ENCODE data around the gene DDTL. TPM values are rescaled to one million over a fixed set of nuclear protein-coding genes. Genes with fewer than 3 reads are reported as not detected.

DDTL gene
- polyA plus RNA-seq, 3 donors = 0.25 to 0.41 TPM; not detected in 1

DNA sequence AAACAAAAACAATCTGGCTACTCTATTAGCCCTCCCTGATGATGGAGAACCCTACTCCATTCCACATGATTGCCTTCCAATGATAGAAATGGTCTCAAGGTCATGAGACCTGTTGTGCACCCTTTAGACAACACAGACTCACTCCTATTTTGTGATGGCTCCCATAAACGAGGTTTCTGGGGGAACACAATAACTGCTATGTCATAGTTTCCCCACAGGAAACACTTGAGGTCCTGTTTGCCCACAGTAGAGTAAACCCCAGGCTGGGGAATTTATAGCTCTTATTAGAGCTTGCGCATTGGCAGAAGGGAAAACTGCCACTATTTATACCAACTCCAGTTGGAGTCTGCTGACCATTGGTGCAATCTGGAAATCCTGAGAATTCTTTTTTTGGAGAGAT lies 43.8 kb upstream of the DDTL start:
- Mint-ChIP-seq H3K27ac (no peak overlapping the region), H3K4me1 (peaks cover 8% of the 10 kb centered on the region), H3K4me3 (no peak overlapping the region), H3K27me3 (ENCODE audit: low read depth in 3 of 3) (peaks cover 2 to 24% (median 19%) of the 10 kb centered on the region in 3 donors), H3K36me3 (peaks cover 61 to 68% of the 10 kb centered on the region in 2 donors), H3K9me3 (peaks cover 14 to 35% (median 30%) of the 10 kb centered on the region in 7 donors)
- H3K27me3 ChIP-seq (ENCODE audit: control insufficient read depth in 2 of 2, insufficient read depth in 2 of 2, low read length in 2 of 2) = no peaks in the 10 kb centered on the region
- peaks cover 41 to 90% of the 10 kb centered on the region in 2 donors for H3K36me3 ChIP-seq (replicated peaks in 1 of 2; ENCODE audit: control insufficient read depth in 1 of 2, insufficient read depth in 2 of 2, low read length in 2 of 2)
- H3K9me3 ChIP-seq (replicated peaks in 1 of 2; ENCODE audit: control insufficient read depth in 1 of 2, insufficient read depth in 1 of 2, low read length in 2 of 2) = peaks cover 21 to 23% of the 10 kb centered on the region in 2 donors
- intact Hi-C loops (cut with micrococcal nuclease) = no loop called here
- WGBS (ENCODE audit: insufficient coverage) = no CpG with 5 or more reads among the region's 2 CpGs
- H2AFZ ChIP-seq (ENCODE audit: insufficient read depth, low read depth, low read length, poor library complexity, severe bottlenecking) = no peak overlapping the region
- no peaks in the 10 kb centered on the region for H3K79me2 ChIP-seq (ENCODE audit: insufficient read depth, low read length)
- no peak overlapping the region for H3K27ac ChIP-seq (ENCODE audit: low read depth in 1 of 2, low read length in 2 of 2)
- H3K4me3 ChIP-seq (replicated peaks in 1 of 3; ENCODE audit: low read depth in 2 of 3, low read length in 3 of 3) = no peak overlapping the region
- H3K4me1 ChIP-seq (ENCODE audit: control insufficient read depth in 1 of 2, insufficient read depth in 2 of 2, low read length in 2 of 2) = peaks cover 4 to 8% of the 10 kb centered on the region in 2 donors
- H4K20me1 ChIP-seq (ENCODE audit: insufficient read depth, low read length) = peaks cover 12% of the 10 kb centered on the region
- TF ChIP-seq, protein P1, sequence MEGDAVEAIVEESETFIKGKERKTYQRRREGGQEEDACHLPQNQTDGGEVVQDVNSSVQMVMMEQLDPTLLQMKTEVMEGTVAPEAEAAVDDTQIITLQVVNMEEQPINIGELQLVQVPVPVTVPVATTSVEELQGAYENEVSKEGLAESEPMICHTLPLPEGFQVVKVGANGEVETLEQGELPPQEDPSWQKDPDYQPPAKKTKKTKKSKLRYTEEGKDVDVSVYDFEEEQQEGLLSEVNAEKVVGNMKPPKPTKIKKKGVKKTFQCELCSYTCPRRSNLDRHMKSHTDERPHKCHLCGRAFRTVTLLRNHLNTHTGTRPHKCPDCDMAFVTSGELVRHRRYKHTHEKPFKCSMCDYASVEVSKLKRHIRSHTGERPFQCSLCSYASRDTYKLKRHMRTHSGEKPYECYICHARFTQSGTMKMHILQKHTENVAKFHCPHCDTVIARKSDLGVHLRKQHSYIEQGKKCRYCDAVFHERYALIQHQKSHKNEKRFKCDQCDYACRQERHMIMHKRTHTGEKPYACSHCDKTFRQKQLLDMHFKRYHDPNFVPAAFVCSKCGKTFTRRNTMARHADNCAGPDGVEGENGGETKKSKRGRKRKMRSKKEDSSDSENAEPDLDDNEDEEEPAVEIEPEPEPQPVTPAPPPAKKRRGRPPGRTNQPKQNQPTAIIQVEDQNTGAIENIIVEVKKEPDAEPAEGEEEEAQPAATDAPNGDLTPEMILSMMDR (IDR thresholded peaks at IDR 0.05) = no peak
- no peak for DNase-seq
- no peak overlapping the region for H3K9ac ChIP-seq (ENCODE audit: insufficient read depth, low read length, poor library complexity, severe bottlenecking)
- H3K4me2 ChIP-seq (replicated peaks; ENCODE audit: extremely low read depth, low read length, poor library complexity, severe bottlenecking) = no peak overlapping the region

- Histone ChIP-seq H3K9ac (ENCODE audit: insufficient read depth, low read length, poor library complexity, severe bottlenecking) (no peak overlapping the region), H4K20me1 (ENCODE audit: insufficient read depth, low read length) (peaks cover 12% of the 10 kb centered on the region), H3K4me2 (replicated peaks; ENCODE audit: extremely low read depth, low read length, poor library complexity, severe bottlenecking) (no peak overlapping the region), H3K4me3 (replicated peaks in 1 of 3; ENCODE audit: low read depth in 2 of 3, low read length in 3 of 3) (no peak overlapping the region), H3K27me3 (ENCODE audit: control insufficient read depth in 2 of 2, insufficient read depth in 2 of 2, low read length in 2 of 2) (no peaks in the 10 kb centered on the region), H3K79me2 (ENCODE audit: insufficient read depth, low read length) (no peaks in the 10 kb centered on the region), H3K9me3 (replicated peaks in 1 of 2; ENCODE audit: control insufficient read depth in 1 of 2, insufficient read depth in 1 of 2, low read length in 2 of 2) (peaks cover 21 to 25% of the 10 kb centered on the region in 2 donors), H3K27ac (ENCODE audit: low read depth in 1 of 2, low read length in 2 of 2) (no peak overlapping the region), H2AFZ (ENCODE audit: insufficient read depth, low read depth, low read length, poor library complexity, severe bottlenecking) (no peak overlapping the region), H3K36me3 (replicated peaks in 1 of 2; ENCODE audit: control insufficient read depth in 1 of 2, insufficient read depth in 2 of 2, low read length in 2 of 2) (peaks cover 53 to 92% of the 10 kb centered on the region in 2 donors), H3K4me1 (ENCODE audit: control insufficient read depth in 1 of 2, insufficient read depth in 2 of 2, low read length in 2 of 2) (peaks cover 4 to 8% of the 10 kb centered on the region in 2 donors)
- Mint-ChIP-seq H3K36me3 (peaks cover 65 to 69% of the 10 kb centered on the region in 2 donors), H3K9me3 (peaks cover 14 to 35% (median 32%) of the 10 kb centered on the region in 7 donors), H3K4me1 (peaks cover 8% of the 10 kb centered on the region), H3K4me3 (no peak overlapping the region), H3K27ac (no peak overlapping the region), H3K27me3 (ENCODE audit: low read depth in 3 of 3) (peaks cover 2 to 22% (median 15%) of the 10 kb centered on the region in 3 donors)
- WGBS (ENCODE audit: insufficient coverage) = 97% methylated on average over 5 of the region's 6 CpGs
- intact Hi-C loops (cut with micrococcal nuclease) = loop anchor here in 1 of 2 donors (5.0 kb wide), 1 partner anchor 47 kb away; the partner anchor contains the start of gene DDT
- TF ChIP-seq, protein P1 (IDR thresholded peaks at IDR 0.05) = no peak
- DNase-seq = no peak
Observed at GRCh38 chr22:23925020-23925606, 41.6 kb upstream of the DDTL start.

Data from CD14-positive monocyte (primary cell).